ENCODE results near the gene TP53I13. TPM values are rescaled to one million over a fixed set of nuclear protein-coding genes. Genes with fewer than 3 reads are reported as not detected.

Gene TP53I13
- total RNA-seq, 1 donor from 2014 or later: 68.4 TPM

GRCh38 chr17:29577001-29577370 is 8.5 kb downstream of the TP53I13 start:
- Histone ChIP-seq H3K27me3 (ENCODE audit: control insufficient read depth, insufficient read depth, low read length) (no peaks in the 10 kb centered on the region), H3K4me3 (ENCODE audit: low read depth, low read length) (no peak overlapping the region), H3K36me3 (ENCODE audit: control insufficient read depth, insufficient read depth, low read length) (peaks cover 9% of the 10 kb centered on the region)
- no peak for DNase-seq (ENCODE audit: low read depth)
- no peak for TF ChIP-seq CTCF (IDR thresholded peaks at IDR 0.05; ENCODE audit: insufficient read depth, low read length, poor library complexity, severe bottlenecking)

DNA sequence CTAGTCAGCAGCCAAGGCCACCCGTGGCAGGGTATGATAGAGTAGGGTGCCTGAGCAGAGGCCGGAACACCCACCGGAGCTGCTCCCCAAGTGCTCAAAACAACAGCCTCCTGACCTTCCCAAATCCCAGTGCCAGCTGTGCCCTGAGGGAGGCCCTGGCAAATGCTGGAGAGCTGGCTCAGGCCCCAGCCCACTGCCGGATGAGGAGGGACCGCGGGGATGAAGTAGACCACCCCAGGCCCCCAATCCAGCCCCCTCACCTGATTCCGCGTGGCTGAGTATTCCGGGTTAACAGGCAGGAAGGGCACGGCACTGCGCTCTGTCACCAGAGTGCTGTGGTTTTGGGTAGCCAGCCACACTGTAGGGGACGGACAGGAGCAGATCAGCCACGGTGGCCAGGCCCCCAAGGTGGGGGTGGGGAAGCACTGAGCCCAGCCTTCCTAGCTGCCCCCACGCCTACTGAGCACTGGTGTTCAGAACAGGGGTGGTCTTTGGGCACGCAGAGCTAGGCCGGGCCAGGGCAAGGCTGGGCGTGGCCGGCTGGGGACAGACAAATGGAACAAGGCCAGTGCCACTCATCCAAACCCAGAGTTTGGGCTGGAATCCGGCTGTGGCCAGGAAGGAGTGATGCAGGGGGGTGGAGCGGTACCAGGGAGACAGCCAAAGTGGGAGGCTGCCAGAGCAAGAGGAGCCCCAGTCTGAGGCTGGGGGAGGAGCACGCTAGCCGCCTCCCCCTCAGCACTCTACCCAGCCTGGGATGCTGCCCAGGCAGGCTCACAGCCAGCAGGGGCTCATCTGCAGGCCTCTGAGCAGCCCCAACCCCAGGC is 9.1 kb downstream of the TP53I13 start:
- no peak for DNase-seq (ENCODE audit: low read depth)
- Histone ChIP-seq H3K4me3 (ENCODE audit: low read depth, low read length) (no peak overlapping the region), H3K36me3 (ENCODE audit: control insufficient read depth, insufficient read depth, low read length) (peaks cover 9% of the 10 kb centered on the region), H3K27me3 (ENCODE audit: control insufficient read depth, insufficient read depth, low read length) (no peaks in the 10 kb centered on the region)
- no peak for TF ChIP-seq CTCF (IDR thresholded peaks at IDR 0.05; ENCODE audit: insufficient read depth, low read length, poor library complexity, severe bottlenecking)

DNA sequence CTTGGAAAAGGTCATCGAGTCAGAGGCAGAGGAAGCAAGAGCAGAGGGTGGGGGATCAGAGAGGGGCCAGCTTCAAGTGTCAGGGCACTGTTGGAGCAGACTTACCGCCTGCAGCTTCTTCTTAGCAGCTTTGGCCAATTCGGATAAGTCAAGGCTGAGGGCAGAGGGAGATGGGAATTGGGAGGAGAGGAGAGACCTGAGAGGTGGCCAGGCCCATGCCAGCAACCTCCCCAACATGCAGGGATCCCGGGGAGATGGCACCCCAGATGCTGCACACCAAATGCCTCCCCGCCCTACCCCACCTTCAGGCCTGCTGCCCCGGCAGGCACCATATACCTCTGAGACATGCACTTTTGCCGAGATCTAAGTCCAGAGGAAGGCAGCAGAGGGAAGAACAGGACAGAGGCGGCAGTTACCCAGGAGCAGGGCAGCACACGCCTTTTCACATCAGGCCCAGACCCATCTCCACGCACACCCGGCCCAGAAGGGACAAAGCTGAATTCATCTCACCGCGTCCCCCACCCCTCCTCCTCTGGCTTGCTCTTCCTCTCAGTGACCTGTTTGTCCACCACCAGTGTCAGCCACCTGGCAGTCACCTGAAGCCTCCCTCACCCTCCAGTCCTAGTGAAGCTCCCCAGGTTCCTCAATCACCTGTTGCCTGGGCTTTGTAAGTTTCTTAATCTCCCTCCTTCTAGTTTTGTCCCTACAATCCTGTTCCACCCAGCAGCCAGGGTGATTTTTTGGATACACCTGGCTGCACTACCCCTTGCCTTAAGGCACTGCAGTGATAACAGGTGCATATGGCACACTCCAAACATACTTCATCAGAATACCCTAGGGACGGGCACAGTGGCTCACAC is 10.4 kb downstream of the TP53I13 start:
- Histone ChIP-seq H3K4me3 (ENCODE audit: low read depth, low read length) (no peak overlapping the region), H3K27me3 (ENCODE audit: control insufficient read depth, insufficient read depth, low read length) (no peaks in the 10 kb centered on the region), H3K36me3 (ENCODE audit: control insufficient read depth, insufficient read depth, low read length) (peaks cover 6% of the 10 kb centered on the region)
- TF ChIP-seq CTCF (IDR thresholded peaks at IDR 0.05; ENCODE audit: insufficient read depth, low read length, poor library complexity, severe bottlenecking): no peak
- no peak for DNase-seq (ENCODE audit: low read depth)

DNA sequence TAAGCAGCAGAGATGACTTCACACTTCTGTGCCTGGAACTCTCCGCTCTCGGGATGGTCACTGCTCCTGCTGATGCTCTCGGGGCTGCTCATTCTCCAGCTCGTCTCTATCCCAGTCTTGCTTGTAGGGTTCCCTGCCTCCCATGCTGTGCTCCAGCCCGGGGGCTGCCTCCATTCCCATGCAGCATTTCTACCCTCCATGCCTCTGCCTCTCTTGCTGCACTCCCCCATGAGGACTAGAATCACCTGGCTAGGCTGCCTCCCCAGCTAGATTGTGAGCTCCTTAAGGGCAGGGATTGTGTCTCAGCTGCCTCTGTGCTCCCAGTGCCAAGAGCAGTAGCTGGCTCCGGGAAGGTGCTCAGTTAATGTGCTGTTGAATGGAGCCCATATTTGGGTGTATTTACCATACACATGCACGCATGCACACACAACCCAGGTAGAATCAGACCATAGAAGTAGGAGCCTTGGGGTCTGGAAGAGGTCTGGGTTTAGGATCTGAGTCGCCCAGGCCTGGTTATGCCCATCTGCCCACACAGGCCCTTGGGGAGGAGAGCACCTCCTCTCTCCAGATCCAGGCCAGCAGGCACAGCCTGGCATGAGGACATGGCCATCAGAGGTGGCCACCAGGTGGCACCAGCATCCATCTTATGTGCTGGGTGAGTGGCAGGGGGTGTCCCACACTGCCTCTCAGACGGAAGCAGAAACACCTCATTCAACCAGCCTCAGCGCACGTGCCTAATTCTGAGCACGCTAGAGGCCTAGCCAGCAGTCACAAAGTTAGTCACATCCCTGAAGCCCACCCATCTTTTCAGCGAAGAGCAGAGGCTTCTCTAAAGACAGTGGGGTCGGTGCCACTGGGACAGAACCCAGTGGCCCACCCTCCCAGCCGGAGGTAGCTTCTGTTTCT is 11.6 kb downstream of the TP53I13 start:
- TF ChIP-seq CTCF (IDR thresholded peaks at IDR 0.05; ENCODE audit: insufficient read depth, low read length, poor library complexity, severe bottlenecking): peak; percentile 89
- peaks cover 2% of the 10 kb centered on the region for H3K36me3 ChIP-seq (ENCODE audit: control insufficient read depth, insufficient read depth, low read length)
- H3K27me3 ChIP-seq (ENCODE audit: control insufficient read depth, insufficient read depth, low read length): no peaks in the 10 kb centered on the region
- H3K4me3 ChIP-seq (ENCODE audit: low read depth, low read length): no peak overlapping the region
- no peak for DNase-seq (ENCODE audit: low read depth)

- H3K36me3 ChIP-seq (ENCODE audit: control insufficient read depth, insufficient read depth, low read length): peaks cover 2% of the 10 kb centered on the region
- no peak for DNase-seq (ENCODE audit: low read depth)
- no peaks in the 10 kb centered on the region for H3K27me3 ChIP-seq (ENCODE audit: control insufficient read depth, insufficient read depth, low read length)
- no peak for TF ChIP-seq CTCF (IDR thresholded peaks at IDR 0.05; ENCODE audit: insufficient read depth, low read length, poor library complexity, severe bottlenecking)
- no peak overlapping the region for H3K4me3 ChIP-seq (ENCODE audit: low read depth, low read length)
These were observed 13.2 kb downstream of the TP53I13 start for GRCh38 chr17:29581583-29582253.
